Liver (tissue), 9 donors: Measurements from ENCODE around the gene SUPT16H. TPM values are rescaled to one million over a fixed set of nuclear protein-coding genes. Genes with fewer than 3 reads are reported as not detected.

Source experiments
- DNase-seq: peaks from one replicate; pipeline ENCODE4 v3.0.0-alpha.2; 2017; ENCODE audit warnings: low spot score
- H3K27ac ChIP-seq, 2 donors: one replicate each; pipeline ENCODE4 v1.7.0; 2013; ENCODE audit warnings: inconsistent platforms in 2 of 2, low read length in 2 of 2, control low read depth in 1 of 2, low read depth in 1 of 2, mild to moderate bottlenecking in 1 of 2
- H3K27me3 ChIP-seq, 4 donors: one replicate each; pipeline versions ENCODE4 v1.6.1 to v1.7.0; 2013; ENCODE audit warnings: low read length in 3 of 4, inconsistent platforms in 1 of 4, mild to moderate bottlenecking in 1 of 4, moderate library complexity in 1 of 4; ENCODE audit not compliant: control insufficient read depth in 4 of 4, insufficient read depth in 4 of 4
- H3K36me3 ChIP-seq, 4 donors: one replicate each; pipeline versions ENCODE4 v1.6.1 to v1.7.0; 2013; ENCODE audit warnings: low read length in 3 of 4, mild to moderate bottlenecking in 3 of 4, low read depth in 1 of 4, moderate library complexity in 1 of 4; ENCODE audit not compliant: control insufficient read depth in 4 of 4, insufficient read depth in 3 of 4
- H3K4me1 ChIP-seq, 4 donors: one replicate each; pipeline versions ENCODE4 v1.6.1 to v1.7.0; 2013; ENCODE audit warnings: low read length in 3 of 4, mild to moderate bottlenecking in 3 of 4, moderate library complexity in 1 of 4; ENCODE audit not compliant: control insufficient read depth in 4 of 4, insufficient read depth in 4 of 4
- H3K4me3 ChIP-seq, 3 donors: one replicate each; pipeline versions ENCODE4 v1.6.1 to v1.7.0; 2013; ENCODE audit warnings: low read length in 3 of 3, control low read depth in 1 of 3, low read depth in 1 of 3, mild to moderate bottlenecking in 1 of 3
- H3K9ac ChIP-seq, 2 donors: one replicate each; pipeline ENCODE4 v1.7.0; 2013; ENCODE audit warnings: low read length in 2 of 2, mild to moderate bottlenecking in 2 of 2, moderate library complexity in 2 of 2, control low read depth in 1 of 2, low read depth in 1 of 2
- H3K9me3 ChIP-seq, 4 donors: one replicate each; pipeline versions ENCODE4 v1.6.1 to v1.7.0; 2013; ENCODE audit warnings: low read length in 3 of 4; ENCODE audit not compliant: control insufficient read depth in 4 of 4
- EGR1 ChIP-seq, 2 donors: IDR thresholded peaks; 2 replicates each; pipeline ENCODE4 v1.6.1; 2016 to 2018; ENCODE audit warnings: antibody characterized with exemption in 2 of 2, low read depth in 2 of 2
- FOXA1 ChIP-seq: IDR thresholded peaks from 2 replicates; pipeline ENCODE4 v1.6.1; 2016; ENCODE audit warnings: antibody characterized with exemption
- GABPA ChIP-seq, 2 donors: IDR thresholded peaks in 1 of 2; conservative IDR thresholded peaks in 1 of 2; 2 replicates each; pipeline ENCODE4 v1.6.1; 2016; ENCODE audit warnings: antibody characterized with exemption in 2 of 2, mild to moderate bottlenecking in 1 of 2, moderate library complexity in 1 of 2
- HNF4A ChIP-seq, 2 donors: conservative IDR thresholded peaks; 2 replicates each; pipeline ENCODE4 v1.6.1; 2016; ENCODE audit warnings: antibody characterized with exemption in 2 of 2, mild to moderate bottlenecking in 2 of 2
- HNF4G ChIP-seq: IDR thresholded peaks from 2 replicates; pipeline ENCODE4 v1.6.1; 2016; ENCODE audit warnings: antibody characterized with exemption
- JUND ChIP-seq, 2 donors: IDR thresholded peaks; 2 replicates each; pipeline ENCODE4 v1.6.1; 2016; ENCODE audit warnings: antibody characterized with exemption in 2 of 2
- NR2F2 ChIP-seq: IDR thresholded peaks from 2 replicates; pipeline ENCODE4 v1.6.1; 2016; ENCODE audit warnings: antibody characterized with exemption
- RAD21 ChIP-seq, 2 donors: IDR thresholded peaks; 2 replicates each; pipeline ENCODE4 v1.6.1; 2016; ENCODE audit warnings: antibody characterized with exemption in 2 of 2, mild to moderate bottlenecking in 2 of 2
- SP1 ChIP-seq: IDR thresholded peaks from 2 replicates; pipeline ENCODE4 v1.6.1; 2018; ENCODE audit warnings: antibody characterized with exemption, mild to moderate bottlenecking
- TAF1 ChIP-seq: conservative IDR thresholded peaks from 2 replicates; pipeline ENCODE4 v1.6.1; 2016; ENCODE audit warnings: antibody characterized with exemption, mild to moderate bottlenecking
- YY1 ChIP-seq: IDR thresholded peaks from 2 replicates; pipeline ENCODE4 v1.6.1; 2016; ENCODE audit warnings: antibody characterized with exemption, mild to moderate bottlenecking
- WGBS: extraction: QIAGEN DNeasy Blood & Tissue Kit; methylation state at CpG from one replicate; pipeline ENCODE4 v1.1.7; 2013; 5-methylcytosine and 5-hydroxymethylcytosine counted together
- polyA plus RNA-seq, 2 donors: library from polyadenylated mRNA; stranded (reverse) in 1 of 2; unstranded in 1 of 2; fragments of 200-250 nt in 1 of 2; fragments of >200 nt in 1 of 2; fragmentation: Nextera tagmentation in 1 of 2; extraction: Ambion mirVana in 1 of 2; gene quantifications; one replicate each; pipeline versions ENCODE4 v1.2.1 to v1.2.3, GENCODE V29; 2013 to 2015
- total RNA-seq, 2 donors: library from RNA; depleted of rRNA; stranded (reverse); fragments of >200 nt; gene quantifications; one replicate each; pipeline ENCODE4 v1.2.3, GENCODE V29; 2014
- TF ChIP-seq, protein P1 (sequence below): IDR thresholded peaks from 2 replicates; pipeline ENCODE4 v1.6.1; 2016; ENCODE audit warnings: antibody characterized with exemption
- TF ChIP-seq, protein P2 (sequence below): IDR thresholded peaks from 2 replicates; pipeline ENCODE4 v1.6.1; 2016; ENCODE audit warnings: antibody characterized with exemption
- TF ChIP-seq, protein P3 (sequence below): fragments of 150-350 bp; IDR thresholded peaks from 2 replicates; pipeline ENCODE4 v1.5.1; 2017; ENCODE audit warnings: improper control_type of control experiment, low read depth, low read length; ENCODE audit not compliant: missing input control
- TF ChIP-seq, protein P4 (sequence below): IDR thresholded peaks from 2 replicates; pipeline ENCODE4 v1.6.1; 2016; ENCODE audit warnings: antibody characterized with exemption
- TF ChIP-seq, protein P5 (sequence below): IDR thresholded peaks from 2 replicates; pipeline ENCODE4 v1.6.1; 2016; ENCODE audit warnings: antibody characterized with exemption, mild to moderate bottlenecking
- donor health status: healthy.
- donor health status: healthy.
- donor health status: healthy.
- donor health status: healthy.
- donor health status: healthy.

SUPT16H gene
- total and polyA plus RNA-seq, 4 donors: 18.6 to 51.6 (median 23.9) TPM

DNA sequence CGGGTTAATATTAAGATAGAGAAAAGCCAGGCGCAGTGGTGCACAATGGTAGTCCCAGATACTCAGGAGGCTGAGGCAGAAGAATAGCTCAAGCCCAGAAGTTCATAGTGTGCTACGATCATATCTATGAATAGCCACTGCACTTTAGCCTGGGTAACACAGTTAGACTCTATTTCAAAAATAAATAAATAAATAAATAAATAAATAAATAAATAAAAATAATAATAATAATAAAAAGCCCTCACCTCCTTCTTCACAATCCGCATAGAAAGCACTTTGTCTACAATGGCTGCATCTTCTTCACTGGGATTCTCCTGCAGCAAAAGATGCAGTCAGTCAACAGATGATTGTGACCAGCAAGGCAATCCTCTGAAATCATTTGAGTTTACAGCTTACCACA lies 31.5 kb upstream of the SUPT16H start:
- TF ChIP-seq, protein P1, sequence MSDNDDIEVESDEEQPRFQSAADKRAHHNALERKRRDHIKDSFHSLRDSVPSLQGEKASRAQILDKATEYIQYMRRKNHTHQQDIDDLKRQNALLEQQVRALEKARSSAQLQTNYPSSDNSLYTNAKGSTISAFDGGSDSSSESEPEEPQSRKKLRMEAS: no peak
- TF ChIP-seq TAF1 (no peak), HNF4A (conservative IDR thresholded peaks at IDR 0.05) (no peak), SP1 (no peak), HNF4G (no peak), YY1 (no peak), FOXA1 (no peak), NR2F2 (no peak), JUND (IDR thresholded peaks at IDR 0.05) (no peak), GABPA (IDR thresholded peaks at IDR 0.05 in 1 of 2, conservative IDR thresholded peaks at IDR 0.05 in 1 of 2) (no peak), EGR1 (IDR thresholded peaks at IDR 0.05; ENCODE audit: low read depth in 2 of 2) (no peak), RAD21 (IDR thresholded peaks at IDR 0.05) (no peak)
- TF ChIP-seq, protein P2, sequence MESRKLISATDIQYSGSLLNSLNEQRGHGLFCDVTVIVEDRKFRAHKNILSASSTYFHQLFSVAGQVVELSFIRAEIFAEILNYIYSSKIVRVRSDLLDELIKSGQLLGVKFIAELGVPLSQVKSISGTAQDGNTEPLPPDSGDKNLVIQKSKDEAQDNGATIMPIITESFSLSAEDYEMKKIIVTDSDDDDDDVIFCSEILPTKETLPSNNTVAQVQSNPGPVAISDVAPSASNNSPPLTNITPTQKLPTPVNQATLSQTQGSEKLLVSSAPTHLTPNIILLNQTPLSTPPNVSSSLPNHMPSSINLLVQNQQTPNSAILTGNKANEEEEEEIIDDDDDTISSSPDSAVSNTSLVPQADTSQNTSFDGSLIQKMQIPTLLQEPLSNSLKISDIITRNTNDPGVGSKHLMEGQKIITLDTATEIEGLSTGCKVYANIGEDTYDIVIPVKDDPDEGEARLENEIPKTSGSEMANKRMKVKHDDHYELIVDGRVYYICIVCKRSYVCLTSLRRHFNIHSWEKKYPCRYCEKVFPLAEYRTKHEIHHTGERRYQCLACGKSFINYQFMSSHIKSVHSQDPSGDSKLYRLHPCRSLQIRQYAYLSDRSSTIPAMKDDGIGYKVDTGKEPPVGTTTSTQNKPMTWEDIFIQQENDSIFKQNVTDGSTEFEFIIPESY: no peak
- TF ChIP-seq, protein P3, sequence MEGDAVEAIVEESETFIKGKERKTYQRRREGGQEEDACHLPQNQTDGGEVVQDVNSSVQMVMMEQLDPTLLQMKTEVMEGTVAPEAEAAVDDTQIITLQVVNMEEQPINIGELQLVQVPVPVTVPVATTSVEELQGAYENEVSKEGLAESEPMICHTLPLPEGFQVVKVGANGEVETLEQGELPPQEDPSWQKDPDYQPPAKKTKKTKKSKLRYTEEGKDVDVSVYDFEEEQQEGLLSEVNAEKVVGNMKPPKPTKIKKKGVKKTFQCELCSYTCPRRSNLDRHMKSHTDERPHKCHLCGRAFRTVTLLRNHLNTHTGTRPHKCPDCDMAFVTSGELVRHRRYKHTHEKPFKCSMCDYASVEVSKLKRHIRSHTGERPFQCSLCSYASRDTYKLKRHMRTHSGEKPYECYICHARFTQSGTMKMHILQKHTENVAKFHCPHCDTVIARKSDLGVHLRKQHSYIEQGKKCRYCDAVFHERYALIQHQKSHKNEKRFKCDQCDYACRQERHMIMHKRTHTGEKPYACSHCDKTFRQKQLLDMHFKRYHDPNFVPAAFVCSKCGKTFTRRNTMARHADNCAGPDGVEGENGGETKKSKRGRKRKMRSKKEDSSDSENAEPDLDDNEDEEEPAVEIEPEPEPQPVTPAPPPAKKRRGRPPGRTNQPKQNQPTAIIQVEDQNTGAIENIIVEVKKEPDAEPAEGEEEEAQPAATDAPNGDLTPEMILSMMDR: no peak
- TF ChIP-seq, protein P4, sequence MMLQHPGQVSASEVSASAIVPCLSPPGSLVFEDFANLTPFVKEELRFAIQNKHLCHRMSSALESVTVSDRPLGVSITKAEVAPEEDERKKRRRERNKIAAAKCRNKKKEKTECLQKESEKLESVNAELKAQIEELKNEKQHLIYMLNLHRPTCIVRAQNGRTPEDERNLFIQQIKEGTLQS: no peak
- TF ChIP-seq, protein P5, sequence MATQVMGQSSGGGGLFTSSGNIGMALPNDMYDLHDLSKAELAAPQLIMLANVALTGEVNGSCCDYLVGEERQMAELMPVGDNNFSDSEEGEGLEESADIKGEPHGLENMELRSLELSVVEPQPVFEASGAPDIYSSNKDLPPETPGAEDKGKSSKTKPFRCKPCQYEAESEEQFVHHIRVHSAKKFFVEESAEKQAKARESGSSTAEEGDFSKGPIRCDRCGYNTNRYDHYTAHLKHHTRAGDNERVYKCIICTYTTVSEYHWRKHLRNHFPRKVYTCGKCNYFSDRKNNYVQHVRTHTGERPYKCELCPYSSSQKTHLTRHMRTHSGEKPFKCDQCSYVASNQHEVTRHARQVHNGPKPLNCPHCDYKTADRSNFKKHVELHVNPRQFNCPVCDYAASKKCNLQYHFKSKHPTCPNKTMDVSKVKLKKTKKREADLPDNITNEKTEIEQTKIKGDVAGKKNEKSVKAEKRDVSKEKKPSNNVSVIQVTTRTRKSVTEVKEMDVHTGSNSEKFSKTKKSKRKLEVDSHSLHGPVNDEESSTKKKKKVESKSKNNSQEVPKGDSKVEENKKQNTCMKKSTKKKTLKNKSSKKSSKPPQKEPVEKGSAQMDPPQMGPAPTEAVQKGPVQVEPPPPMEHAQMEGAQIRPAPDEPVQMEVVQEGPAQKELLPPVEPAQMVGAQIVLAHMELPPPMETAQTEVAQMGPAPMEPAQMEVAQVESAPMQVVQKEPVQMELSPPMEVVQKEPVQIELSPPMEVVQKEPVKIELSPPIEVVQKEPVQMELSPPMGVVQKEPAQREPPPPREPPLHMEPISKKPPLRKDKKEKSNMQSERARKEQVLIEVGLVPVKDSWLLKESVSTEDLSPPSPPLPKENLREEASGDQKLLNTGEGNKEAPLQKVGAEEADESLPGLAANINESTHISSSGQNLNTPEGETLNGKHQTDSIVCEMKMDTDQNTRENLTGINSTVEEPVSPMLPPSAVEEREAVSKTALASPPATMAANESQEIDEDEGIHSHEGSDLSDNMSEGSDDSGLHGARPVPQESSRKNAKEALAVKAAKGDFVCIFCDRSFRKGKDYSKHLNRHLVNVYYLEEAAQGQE: no peak
- no peak overlapping the region for H3K27ac ChIP-seq
- WGBS: 97% methylated on average over 4 of the region's 4 CpGs
- no peak overlapping the region for H3K9ac ChIP-seq
- H3K4me3 ChIP-seq: no peak overlapping the region
- H3K36me3 ChIP-seq: peaks cover 7 to 67% (median 51%) of the 10 kb centered on the region in 4 donors
- H3K27me3 ChIP-seq: no peaks in the 10 kb centered on the region
- no peak for DNase-seq
- H3K4me1 ChIP-seq: peaks cover 0 to 1% (median 0%) of the 10 kb centered on the region in 4 donors
- H3K9me3 ChIP-seq: no peaks in the 10 kb centered on the region

DNA sequence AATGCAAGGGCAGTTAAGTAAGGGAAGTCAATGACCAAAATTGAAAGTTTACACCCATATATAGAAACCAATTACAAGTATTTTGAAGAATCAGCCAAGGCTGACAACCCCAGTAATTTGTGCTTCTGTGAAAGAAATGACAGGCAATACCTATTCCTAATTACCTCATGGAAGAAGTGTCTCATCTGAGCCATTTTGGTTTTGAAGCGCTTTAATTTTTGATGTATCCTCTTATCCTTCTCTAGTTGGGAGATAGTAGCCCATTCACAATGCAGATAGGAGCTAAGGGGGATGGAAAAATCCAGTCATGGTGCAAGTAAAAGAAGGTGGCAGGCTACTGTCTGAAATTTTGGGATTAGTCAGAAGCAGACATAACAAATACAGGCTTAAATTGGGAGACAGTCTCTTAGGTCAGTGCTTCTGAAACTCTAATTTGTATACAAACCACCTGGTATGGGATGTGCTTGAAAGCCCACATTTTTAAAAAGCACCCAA lies 30.4 kb upstream of the SUPT16H start:
- H3K4me3 ChIP-seq: no peak overlapping the region
- no peaks in the 10 kb centered on the region for H3K9me3 ChIP-seq
- no peak for TF ChIP-seq EGR1 (IDR thresholded peaks at IDR 0.05; ENCODE audit: low read depth in 2 of 2)
- DNase-seq: no peak
- H3K36me3 ChIP-seq: peaks cover 7 to 68% (median 58%) of the 10 kb centered on the region in 4 donors
- no peak overlapping the region for H3K9ac ChIP-seq
- H3K27ac ChIP-seq: no peak overlapping the region
- WGBS: 92% methylated on average over 1 of the region's 1 CpG
- H3K4me1 ChIP-seq: peaks cover 0 to 1% (median 0%) of the 10 kb centered on the region in 4 donors
- H3K27me3 ChIP-seq: no peaks in the 10 kb centered on the region
